Measurements from ENCODE around the gene MS4A8.

- TF ChIP-seq YY1 (IDR thresholded peaks at IDR 0.05; ENCODE audit: low read depth, low read length) (no peak), EZH2 (IDR thresholded peaks at IDR 0.05; ENCODE audit: borderline replicate concordance, control insufficient read depth, low read depth, low read length) (no peak), REST (IDR thresholded peaks at IDR 0.05; ENCODE audit: low read depth, low read length) (no peak), SUZ12 (IDR thresholded peaks at IDR 0.05; ENCODE audit: unreplicated experiment) (no peak), FOXK2 (IDR thresholded peaks at IDR 0.05) (no peak), CBX3 (IDR thresholded peaks at IDR 0.05; ENCODE audit: borderline replicate concordance, low read depth) (no peak), CEBPB (IDR thresholded peaks at IDR 0.05; ENCODE audit: borderline replicate concordance in 1 of 2, low read depth in 2 of 2, low read length in 2 of 2) (no peak), NR2C2 (IDR thresholded peaks at IDR 0.05; ENCODE audit: borderline replicate concordance, control insufficient read depth, insufficient read length, low read depth) (no peak), TCF12 (IDR thresholded peaks at IDR 0.05; ENCODE audit: low read depth, low read length) (no peak), ESRRA (IDR thresholded peaks at IDR 0.05; ENCODE audit: low read length) (no peak), SP1 (IDR thresholded peaks at IDR 0.05; ENCODE audit: low read depth, low read length) (no peak)
Observed at GRCh38 chr11:60744114-60744513, 44.7 kb downstream of the MS4A8 start.

All from GM12878 (cell line).